HG03280 (cell line): Measurements from ENCODE around the gene MARCHF9.

ENCODE experiments used
- ATAC-seq: cut with Tn5 transposase; IDR thresholded peaks from one replicate; pipeline ENCODE4 v1.9.1; 2021; ENCODE audit warnings: mild to moderate bottlenecking, moderate library complexity; ENCODE audit not compliant: unreplicated experiment

The MARCHF9 gene

DNA sequence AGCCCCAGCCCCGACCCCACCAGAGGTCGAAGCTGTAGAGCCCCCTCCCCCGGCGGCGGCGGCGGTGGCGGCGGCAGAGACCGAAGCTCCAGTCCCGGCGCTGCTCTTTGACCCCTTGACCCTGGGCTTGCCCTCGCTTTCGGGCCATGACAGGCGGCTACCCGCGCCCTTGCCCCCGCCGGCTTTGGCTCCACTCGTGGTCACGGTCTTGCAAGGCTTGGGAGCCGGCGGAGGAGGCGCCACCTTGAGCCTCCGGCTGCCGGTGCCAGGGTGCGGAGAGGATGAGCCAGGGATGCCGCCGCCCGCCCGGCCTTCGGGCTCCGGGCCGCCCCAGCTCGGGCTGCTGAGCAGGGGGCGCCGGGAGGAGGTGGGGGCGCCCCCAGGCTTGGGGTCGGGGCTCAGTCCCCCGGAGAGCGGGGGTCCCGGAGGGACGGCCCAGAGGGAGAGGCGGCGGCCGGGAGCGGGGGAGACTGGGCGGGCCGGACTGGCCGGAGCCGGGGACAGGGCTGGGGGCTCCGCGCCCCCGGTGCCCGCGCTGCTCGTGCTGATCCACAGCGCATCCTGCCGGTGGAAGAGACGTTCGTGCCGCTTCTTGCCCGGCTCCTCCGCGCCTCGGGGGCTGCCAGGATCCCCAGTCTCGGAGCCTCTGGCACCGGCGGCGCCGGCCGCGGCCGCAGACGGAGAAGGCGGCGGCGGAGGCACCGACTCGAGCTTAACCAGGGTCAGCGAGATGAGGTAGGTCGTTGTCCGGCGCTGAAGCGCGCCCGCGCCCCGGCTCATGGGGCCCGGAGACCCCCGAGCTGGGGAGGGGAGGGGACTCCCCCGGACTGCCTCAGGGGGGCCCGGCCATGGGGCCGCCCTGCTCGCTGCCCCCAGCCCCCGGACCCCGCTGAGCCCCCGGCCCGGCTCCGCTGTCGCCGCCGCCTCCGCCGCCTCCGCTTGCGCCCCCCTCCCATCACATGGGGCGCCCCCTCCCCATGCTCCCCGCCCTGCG is 17.1 kb upstream of the MARCHF9 start:
- no peak for ATAC-seq

- ATAC-seq = no peak
These were observed 16.2 kb upstream of the MARCHF9 start, which contains the start of gene AGAP2 for GRCh38 chr12:57738661-57739237. AGAP2 (minus strand) TSS chr12:57738742; CDS start chr12:57738246, 496 bp downstream.

DNA sequence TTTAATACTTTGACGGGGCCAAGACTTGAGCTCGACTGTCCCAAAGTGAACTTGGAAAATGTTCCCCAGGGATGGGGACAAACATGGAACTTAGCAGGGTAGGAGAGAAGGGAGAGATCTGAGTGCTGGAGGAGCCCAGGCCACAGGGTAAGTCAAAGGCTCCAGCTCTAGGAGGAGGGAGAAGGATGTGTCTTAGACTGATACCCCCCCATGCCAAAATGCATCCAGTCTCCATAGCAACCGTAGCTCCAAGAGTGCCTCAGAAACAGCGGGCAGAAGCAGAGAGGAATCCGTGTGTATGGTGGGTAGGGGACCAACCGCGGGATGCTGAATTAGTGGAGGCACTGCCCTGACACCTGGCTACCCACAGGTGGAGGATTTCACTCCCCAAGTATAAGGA is 15.5 kb upstream of the MARCHF9 start:
- no peak for ATAC-seq

DNA sequence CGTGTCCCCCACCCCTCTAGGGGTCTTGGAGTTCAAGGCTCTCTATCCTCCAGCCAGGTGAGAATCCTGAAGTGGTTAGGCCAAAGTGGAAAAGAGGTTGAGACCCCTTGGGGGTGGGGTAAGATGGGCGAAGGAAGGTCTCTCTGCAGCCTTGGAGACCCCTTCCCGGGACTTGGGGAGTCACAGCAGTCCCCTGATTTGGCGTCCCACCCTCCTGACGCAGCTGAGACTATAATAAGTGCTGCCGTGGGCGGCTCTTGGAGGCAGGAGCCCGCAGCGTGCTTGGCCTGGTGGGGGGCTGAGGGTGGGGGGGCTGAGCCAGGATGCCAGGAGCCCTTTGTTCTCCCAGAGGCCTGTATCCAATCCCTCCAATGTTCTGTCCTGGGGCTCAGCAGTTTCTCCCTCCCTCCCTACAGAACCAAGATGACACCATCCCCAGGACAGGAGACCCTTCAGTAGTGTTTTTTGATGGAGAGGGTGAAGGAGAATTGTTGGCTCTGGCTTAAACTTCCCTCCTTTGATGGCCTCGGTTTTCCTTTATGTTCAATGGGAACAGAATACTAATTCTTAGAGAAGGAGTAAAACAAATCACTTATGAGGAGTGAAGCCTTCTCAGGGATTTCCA is 14.9 kb upstream of the MARCHF9 start:
- ATAC-seq = no peak

GRCh38 chr12:57740656-57741412 is 14.1 kb upstream of the MARCHF9 start:
- ATAC-seq = peak; percentile 47

DNA sequence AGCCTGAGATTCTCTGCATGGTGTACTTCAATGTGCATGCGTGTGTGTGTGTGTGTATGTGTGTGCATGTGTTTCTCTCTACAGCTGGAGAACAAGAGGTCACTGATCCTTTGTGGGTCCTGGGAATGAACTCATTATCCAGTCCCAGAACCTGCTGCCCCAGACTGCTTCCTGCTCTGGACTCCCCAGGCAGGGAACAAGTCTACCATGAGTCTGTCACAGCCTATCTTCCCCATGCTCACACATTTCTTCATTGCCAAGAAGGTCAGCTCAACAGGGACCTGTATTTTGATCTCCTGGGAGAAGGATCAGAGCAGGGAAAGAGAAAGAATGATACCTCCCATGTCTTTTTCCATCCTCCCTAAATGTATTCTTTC is 13.5 kb upstream of the MARCHF9 start:
- ATAC-seq = no peak

DNA sequence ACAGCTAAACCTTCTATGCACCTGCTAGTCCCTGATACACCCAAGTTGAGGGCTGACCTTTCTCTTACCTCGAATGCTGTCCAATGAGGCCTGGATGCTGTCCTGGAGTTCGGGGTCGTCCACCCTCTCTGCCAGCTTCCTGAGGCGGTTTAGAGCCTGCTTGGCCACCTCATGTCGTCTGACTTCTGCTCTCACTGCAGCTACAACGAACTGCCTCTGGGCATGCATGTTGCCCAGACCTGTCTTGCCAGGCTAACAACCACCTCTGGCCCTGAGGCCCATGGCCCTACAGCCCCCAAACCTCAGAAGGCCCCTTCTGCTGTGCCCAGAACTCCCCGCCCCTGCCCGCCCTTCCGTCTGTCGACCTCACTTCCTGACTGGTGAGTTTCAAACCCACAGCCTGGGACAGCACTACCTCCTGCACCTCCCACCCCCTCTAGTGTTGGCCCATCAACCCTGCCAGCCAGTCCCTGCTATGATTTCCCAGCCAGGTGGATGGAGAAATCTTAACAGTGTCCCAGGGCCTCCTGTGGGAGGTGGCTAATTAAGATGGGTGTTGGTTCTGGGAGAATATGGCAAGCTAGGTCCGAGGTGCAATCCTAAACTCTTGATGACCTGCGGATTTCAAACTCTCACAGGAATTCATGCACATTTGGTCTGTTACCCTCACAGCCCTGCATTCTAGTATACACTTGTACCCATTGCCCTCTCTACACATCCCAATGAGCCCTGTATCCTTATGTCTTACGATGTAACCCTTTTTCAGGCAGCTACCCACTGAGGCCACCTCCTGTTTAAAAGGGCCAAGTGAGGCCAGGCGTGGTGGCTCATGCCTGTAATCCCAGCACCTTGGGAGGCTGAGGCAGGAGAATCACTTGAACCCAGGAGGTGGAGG is 12.8 kb upstream of the MARCHF9 start:
- ATAC-seq = peak; percentile 55

GRCh38 chr12:57743769-57744168 is 11.1 kb upstream of the MARCHF9 start:
- no peak for ATAC-seq

- peak; percentile 36 for ATAC-seq
These were observed 10.6 kb upstream of the MARCHF9 start for GRCh38 chr12:57744194-57744776.

GRCh38 chr12:57744777-57745484 is 10.0 kb upstream of the MARCHF9 start, which contains the start of gene TSPAN31:
TSPAN31 (plus strand) TSS chr12:57745039; CDS start chr12:57745155, 116 bp downstream.
- peak; percentile 90 for ATAC-seq

- ATAC-seq = no peak
These were observed 9.4 kb upstream of the MARCHF9 start for GRCh38 chr12:57745485-57745881.

GRCh38 chr12:57746025-57746424 is 8.9 kb upstream of the MARCHF9 start:
- no peak for ATAC-seq

- no peak for ATAC-seq
These were observed 5.8 kb upstream of the MARCHF9 start for GRCh38 chr12:57749061-57749460.

- ATAC-seq = no peak
These were observed 4.1 kb upstream of the MARCHF9 start for GRCh38 chr12:57750561-57751431.

DNA sequence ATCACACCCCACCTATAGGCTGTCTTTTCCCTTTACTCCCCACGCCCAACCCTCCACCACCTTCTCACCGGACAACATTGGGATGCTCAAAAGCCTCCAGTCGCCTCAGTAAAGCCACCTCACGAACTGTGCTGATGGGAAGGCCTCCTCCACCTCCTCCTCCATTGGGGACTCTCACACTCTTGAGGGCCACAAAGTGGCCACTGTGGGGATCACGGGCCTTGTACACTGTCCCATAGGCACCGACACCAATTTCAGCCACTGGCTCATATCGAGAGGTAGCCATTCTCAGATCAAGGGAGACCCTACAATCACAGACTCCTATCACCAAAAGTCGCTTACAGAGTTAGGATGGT is 3.5 kb upstream of the MARCHF9 start:
- ATAC-seq = no peak

GRCh38 chr12:57751788-57752667 is 2.9 kb upstream of the MARCHF9 start, which contains the start of gene CDK4:
CDK4 (minus strand) TSS chr12:57752310; CDS start chr12:57751717, 593 bp downstream.
- peak; percentile 72 for ATAC-seq

DNA sequence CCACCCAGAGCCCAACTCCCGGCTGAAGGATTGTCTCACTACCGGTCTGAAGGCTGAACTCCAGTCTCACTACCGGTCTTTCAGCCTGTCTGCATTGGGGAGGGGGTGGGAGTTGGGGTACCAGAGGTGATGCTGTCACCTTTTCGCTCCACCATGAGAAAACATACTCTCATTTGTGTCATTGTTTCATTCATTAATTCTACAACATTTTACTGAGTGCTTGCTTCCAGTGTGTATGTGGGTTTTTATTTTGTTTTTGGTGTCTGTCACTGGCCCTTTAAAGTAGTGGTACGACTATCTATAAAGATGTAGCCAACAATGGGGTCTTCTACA is 2.3 kb upstream of the MARCHF9 start:
- ATAC-seq = no peak
